SK-N-MC (cell line): ENCODE data around the gene RNU4-1.

Source experiments
- EZH2 ChIP-seq: fragments of 200-600 bp; sonication (generic); IDR thresholded peaks from one replicate; pipeline ENCODE4 v1.6.1; 2017; ENCODE audit warnings: antibody characterized with exemption
- FOXP2 ChIP-seq: optimal IDR thresholded peaks from 2 replicates; pipeline ENCODE3; 2011; ENCODE audit warnings: mild to moderate bottlenecking, moderate library complexity; ENCODE audit not compliant: insufficient read depth; ENCODE audit errors: extremely low read length, control extremely low read depth
- POLR2AphosphoS5 ChIP-seq: IDR thresholded peaks from 2 replicates; pipeline ENCODE4 v1.6.1; 2012; ENCODE audit warnings: mild to moderate bottlenecking, low read depth, low read length, borderline replicate concordance

GRCh38 chr12:120337730-120338129 lies 44.7 kb upstream of the RNU4-1 start:
- TF ChIP-seq POLR2AphosphoS5 (no peak), EZH2 (no peak), FOXP2 (no peak)
